ENCODE data around the gene MKRN2. TPM values are rescaled to one million over a fixed set of nuclear protein-coding genes. Genes with fewer than 3 reads are reported as not detected.

MKRN2 gene
- total RNA-seq, 1 experiment from 2014 or later: 18.2 TPM

- TF ChIP-seq NR3C1 (CRISPR knock-in tag; conservative IDR thresholded peaks at IDR 0.05; ENCODE audit: low read depth): no peak
Observed at GRCh38 chr3:12612514-12613226, 55.8 kb downstream of the MKRN2 start (continued).

DNA sequence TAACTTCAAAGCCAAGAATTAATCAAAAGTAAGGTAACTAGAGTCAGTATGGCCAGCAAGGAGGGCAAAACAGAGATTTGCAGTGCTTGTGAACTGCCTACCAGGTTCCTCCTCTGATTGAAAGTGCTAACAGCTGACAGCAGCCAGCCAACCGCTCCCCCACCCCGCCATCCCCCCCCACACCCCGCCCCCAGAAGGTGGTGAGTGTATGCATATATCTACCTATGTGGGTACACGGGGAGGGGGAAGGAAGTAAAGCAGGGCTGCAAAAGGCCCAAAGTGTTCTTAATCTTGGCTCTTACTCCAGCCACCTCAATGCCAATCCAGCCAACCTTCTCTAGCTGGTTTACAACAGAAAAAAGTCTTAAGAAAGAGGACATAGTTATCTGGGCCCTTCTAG, 56.4 kb downstream of the MKRN2 start:
- ATAC-seq (no peak), DNase-seq (ENCODE audit: low spot score) (no peak)
- CTCF ChIA-PET: interaction anchor here (0.9 kb wide), 1 partner anchor 210 kb away, joined by 4 read pairs; no protein-coding TSS in a partner anchor
- peaks cover 7% of the 10 kb centered on the region for H3K4me1 Mint-ChIP-seq
- peak overlapping the region; percentile 22 for H3K27ac Mint-ChIP-seq
- H3K27me3 Mint-ChIP-seq (ENCODE audit: low read depth): no peaks in the 10 kb centered on the region
- POLR2A ChIA-PET: no interaction called here
- no peak overlapping the region for H3K4me3 Mint-ChIP-seq
- no peak for TF ChIP-seq ETV6 (CRISPR knock-in tag; IDR thresholded peaks at IDR 0.05)
- H3K36me3 Mint-ChIP-seq: peaks cover 31% of the 10 kb centered on the region
- H3K9me3 Mint-ChIP-seq: no peaks in the 10 kb centered on the region

DNA sequence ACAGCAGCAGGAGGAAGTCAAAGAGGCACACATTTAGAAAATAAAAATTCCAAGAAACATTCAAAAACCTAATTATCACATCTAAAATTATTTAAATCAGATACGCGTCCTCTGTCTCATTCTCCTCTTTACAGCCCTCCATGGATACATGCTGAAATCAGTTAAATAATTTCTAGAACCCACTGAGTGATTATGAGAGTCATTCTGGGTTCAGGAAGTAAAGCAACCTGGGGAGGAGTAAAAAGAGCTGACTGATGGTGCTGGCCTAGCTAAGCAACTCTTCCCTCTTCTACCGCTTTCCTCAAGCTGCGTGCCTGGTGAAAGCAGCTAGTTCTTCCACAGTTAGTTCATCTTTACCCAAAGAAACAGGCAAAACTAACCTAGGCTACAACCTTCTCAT, 58.4 kb downstream of the MKRN2 start:
- POLR2A ChIA-PET: interaction anchor here (0.5 kb wide), 1 partner anchor 34 kb away, joined by 7 read pairs; no protein-coding TSS in a partner anchor
- ATAC-seq (no peak), DNase-seq (ENCODE audit: low spot score) (no peak)
- Mint-ChIP-seq H3K27me3 (ENCODE audit: low read depth) (no peaks in the 10 kb centered on the region), H3K4me3 (no peak overlapping the region), H3K9me3 (no peaks in the 10 kb centered on the region), H3K4me1 (peaks cover 7% of the 10 kb centered on the region), H3K36me3 (peaks cover 27% of the 10 kb centered on the region), H3K27ac (0 out of 2 replicates have a peak overlapping the region, but pooled peaks have one; percentile 39)
- no peak for TF ChIP-seq TEAD1 (CRISPR knock-in tag; IDR thresholded peaks at IDR 0.05)
- no peak for TF ChIP-seq MLX (CRISPR knock-in tag; IDR thresholded peaks at IDR 0.05)
- TF ChIP-seq SP1 (CRISPR knock-in tag; conservative IDR thresholded peaks at IDR 0.05): no peak
- CTCF ChIA-PET: interaction anchor here (0.9 kb wide), 1 partner anchor 37 kb away, joined by 4 read pairs; no protein-coding TSS in a partner anchor

GRCh38 chr3:12618426-12618825, 61.5 kb downstream of the MKRN2 start:
- no peak overlapping the region for H3K4me3 Mint-ChIP-seq
- no peaks in the 10 kb centered on the region for H3K9me3 Mint-ChIP-seq
- H3K36me3 Mint-ChIP-seq: peaks cover 18% of the 10 kb centered on the region
- POLR2A ChIA-PET: no interaction called here
- H3K27me3 Mint-ChIP-seq (ENCODE audit: low read depth): no peaks in the 10 kb centered on the region
- H3K27ac Mint-ChIP-seq: 0 out of 2 replicates have a peak overlapping the region, but pooled peaks have one; percentile 45
- CTCF ChIA-PET: no interaction called here
- ATAC-seq: no peak
- TF ChIP-seq CREM (CRISPR knock-in tag; IDR thresholded peaks at IDR 0.05) (no peak), ZNF425 (CRISPR knock-in tag; conservative IDR thresholded peaks at IDR 0.05) (no peak), MXD4 (CRISPR knock-in tag; IDR thresholded peaks at IDR 0.05; ENCODE audit: borderline replicate concordance) (no peak)
- peaks cover 10% of the 10 kb centered on the region for H3K4me1 Mint-ChIP-seq
- no peak for DNase-seq (ENCODE audit: low spot score)

DNA sequence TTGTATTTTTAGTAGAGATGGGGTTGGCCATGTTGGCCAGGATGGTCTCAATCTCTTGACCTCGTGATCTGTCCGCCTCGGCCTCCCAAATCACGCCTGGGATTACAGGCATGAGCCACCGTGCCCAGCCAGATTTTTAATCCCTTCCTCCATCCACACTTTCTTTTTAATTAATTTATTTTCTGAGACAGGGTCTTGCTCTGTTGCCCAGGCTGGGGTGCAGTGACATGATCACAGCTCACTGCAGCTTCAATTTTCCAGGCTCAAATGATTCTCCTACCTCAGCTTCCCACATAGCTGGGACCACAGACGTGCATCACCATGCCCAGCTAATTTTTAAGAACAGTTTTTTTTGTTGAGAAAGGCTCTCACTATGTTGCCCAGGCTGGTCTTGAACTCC, 63.4 kb downstream of the MKRN2 start:
- no peak overlapping the region for H3K4me3 Mint-ChIP-seq
- 0 out of 2 replicates have a peak, but pooled peaks cover 4% of the 10 kb centered on the region for H3K4me1 Mint-ChIP-seq
- TF ChIP-seq ZNF263 (CRISPR knock-in tag; IDR thresholded peaks at IDR 0.05; ENCODE audit: low read depth) (no peak), RORB (CRISPR knock-in tag; IDR thresholded peaks at IDR 0.05) (no peak), NFE2L1 (CRISPR knock-in tag; IDR thresholded peaks at IDR 0.05) (no peak), NR3C1 (CRISPR knock-in tag; conservative IDR thresholded peaks at IDR 0.05; ENCODE audit: low read depth) (no peak), NFATC4 (CRISPR knock-in tag; IDR thresholded peaks at IDR 0.05) (no peak), ZNF121 (CRISPR knock-in tag; IDR thresholded peaks at IDR 0.05) (peak; percentile 25; the same call in 1 of the 2 replicates)
- no peaks in the 10 kb centered on the region for H3K9me3 Mint-ChIP-seq
- H3K27me3 Mint-ChIP-seq (ENCODE audit: low read depth): no peaks in the 10 kb centered on the region
- no peak for ATAC-seq
- H3K36me3 Mint-ChIP-seq: peaks cover 18% of the 10 kb centered on the region
- POLR2A ChIA-PET: no interaction called here
- CTCF ChIA-PET: no interaction called here
- no peak for DNase-seq (ENCODE audit: low spot score)
- H3K27ac Mint-ChIP-seq: no peak overlapping the region

Data from WTC11 (cell line).